Esophagus muscularis mucosa (tissue), 4 donors: ENCODE measurements around the gene GPR171. TPM values are rescaled to one million over a fixed set of nuclear protein-coding genes. Genes with fewer than 3 reads are reported as not detected.

Experiments used
- DNase-seq: peaks from one replicate; pipeline ENCODE4 v3.0.0-alpha.2; 2017; ENCODE audit errors: extremely low spot score
- H3K27ac ChIP-seq, 4 donors: fragments of 200-600 bp; sonication (generic); replicated peaks in 1 of 4; 1 replicate in 3 of 4; 2 replicates in 1 of 4; pipeline ENCODE4 v1.5.1; 2016 to 2019; ENCODE audit warnings: mild to moderate bottlenecking in 1 of 4
- H3K27me3 ChIP-seq, 4 donors: fragments of 200-600 bp; sonication (generic); one replicate each; pipeline versions ENCODE4 v1.5.1 to v1.6.0; 2016 to 2019
- H3K36me3 ChIP-seq, 4 donors: fragments of 200-600 bp; sonication (generic); one replicate each; pipeline ENCODE4 v1.5.1; 2016 to 2019
- H3K4me1 ChIP-seq, 4 donors: fragments of 200-600 bp; sonication (generic); one replicate each; pipeline ENCODE4 v1.5.1; 2016 to 2019
- H3K4me3 ChIP-seq, 4 donors: fragments of 200-600 bp; sonication (generic); 1 replicate in 2 of 4; 2 replicates in 2 of 4; pipeline ENCODE4 v1.5.1; 2016 to 2019; ENCODE audit warnings: mild to moderate bottlenecking in 4 of 4, moderate library complexity in 1 of 4
- H3K9me3 ChIP-seq, 4 donors: fragments of 200-600 bp; sonication (generic); 1 replicate in 3 of 4; 2 replicates in 1 of 4; pipeline ENCODE4 v1.5.1; 2016 to 2019
- CTCF ChIP-seq, 3 experiments: fragments of 200-600 bp in 2 of 3; fragments of 450-650 bp in 1 of 3; sonication (generic) in 2 of 3; IDR thresholded peaks; one replicate each; pipeline ENCODE4 v1.5.1; 2017 to 2019; ENCODE audit warnings: antibody characterized with exemption in 3 of 3, mild to moderate bottlenecking in 2 of 3, moderate library complexity in 1 of 3
- EP300 ChIP-seq: sonication (generic); formaldehyde crosslinking; IDR thresholded peaks from one replicate; pipeline ENCODE4 v1.6.1; 2017; ENCODE audit warnings: antibody characterized with exemption
- POLR2A ChIP-seq: fragments of 450-650 bp; IDR thresholded peaks from one replicate; pipeline ENCODE4 v1.6.1; 2017; ENCODE audit warnings: antibody characterized with exemption, moderate library complexity, mild to moderate bottlenecking, low read depth
- POLR2AphosphoS5 ChIP-seq, 2 donors: sonication (generic); formaldehyde crosslinking; IDR thresholded peaks; one replicate each; pipeline ENCODE4 v1.6.1; 2017; ENCODE audit warnings: antibody characterized with exemption in 2 of 2
- WGBS: methylation state at CpG from one replicate; pipeline ENCODE4 v1.1.5; 2018; 5-methylcytosine and 5-hydroxymethylcytosine counted together
- intact Hi-C: fragments of 100-400 bp; cut with DNase I; formaldehyde crosslinking; loops from one replicate; pipeline ENCODE4 v1.15.1; 2023
- total RNA-seq, 4 donors: library from RNA; depleted of rRNA; stranded (reverse); fragments of >200 nt; gene quantifications; one replicate each; pipeline versions ENCODE4 v1.1.0 to v1.2.1, GENCODE V29; 2016

Gene GPR171
- total RNA-seq, 4 donors from 2014 or later = 0.46 to 3.7 (median 1.3) TPM

- intact Hi-C loops = no loop called here
- H3K27me3 ChIP-seq = no peaks in the 10 kb centered on the region
Observed at GRCh38 chr3:151210676-151211381, 7.8 kb upstream of the GPR171 start.

GRCh38 chr3:151209654-151210053 is 6.6 kb upstream of the GPR171 start:
- peaks cover 0 to 4% (median 0%) of the 10 kb centered on the region in 4 donors for H3K4me1 ChIP-seq
- no peaks in the 10 kb centered on the region for H3K36me3 ChIP-seq
- TF ChIP-seq POLR2A = no peak
- TF ChIP-seq POLR2AphosphoS5 (IDR thresholded peaks at IDR 0.05) = no peak
- no peak for TF ChIP-seq EP300
- TF ChIP-seq CTCF (IDR thresholded peaks at IDR 0.05) = no peak
- H3K27me3 ChIP-seq = no peaks in the 10 kb centered on the region
- H3K27ac ChIP-seq = no peak overlapping the region
- H3K9me3 ChIP-seq = no peaks in the 10 kb centered on the region
- intact Hi-C loops = no loop called here
- 88% methylated on average over 3 of the region's 3 CpGs for WGBS
- no peak for DNase-seq
- no peak overlapping the region for H3K4me3 ChIP-seq

More at GRCh38 chr3:151210676-151211381, 7.8 kb upstream of the GPR171 start:
- H3K4me1 ChIP-seq = peaks cover 0 to 4% (median 0%) of the 10 kb centered on the region in 4 donors
- DNase-seq = no peak
- 42% methylated on average over 4 of the region's 4 CpGs for WGBS
- no peak overlapping the region for H3K27ac ChIP-seq
- TF ChIP-seq EP300 (no peak), POLR2AphosphoS5 (IDR thresholded peaks at IDR 0.05) (no peak), POLR2A (no peak), CTCF (IDR thresholded peaks at IDR 0.05) (no peak)
- no peaks in the 10 kb centered on the region for H3K36me3 ChIP-seq
- H3K9me3 ChIP-seq = no peaks in the 10 kb centered on the region
- no peak overlapping the region for H3K4me3 ChIP-seq

GRCh38 chr3:151206201-151206600 is 3.2 kb upstream of the GPR171 start:
- Histone ChIP-seq H3K4me1 (peaks cover 0 to 4% (median 0%) of the 10 kb centered on the region in 4 donors), H3K27me3 (no peaks in the 10 kb centered on the region), H3K9me3 (no peaks in the 10 kb centered on the region), H3K27ac (no peak overlapping the region), H3K4me3 (no peak overlapping the region), H3K36me3 (no peaks in the 10 kb centered on the region)
- intact Hi-C loops = no loop called here
- TF ChIP-seq EP300 = no peak
- no peak for TF ChIP-seq POLR2AphosphoS5 (IDR thresholded peaks at IDR 0.05)
- WGBS = 89% methylated on average over 3 of the region's 3 CpGs
- DNase-seq = no peak

GRCh38 chr3:151205482-151205881 is 2.5 kb upstream of the GPR171 start:
- no peak overlapping the region for H3K27ac ChIP-seq
- H3K4me3 ChIP-seq = no peak overlapping the region
- no peaks in the 10 kb centered on the region for H3K27me3 ChIP-seq
- intact Hi-C loops = no loop called here
- 92% methylated on average over 6 of the region's 6 CpGs for WGBS
- no peaks in the 10 kb centered on the region for H3K36me3 ChIP-seq
- no peak for TF ChIP-seq POLR2A
- no peak for TF ChIP-seq CTCF (IDR thresholded peaks at IDR 0.05)
- TF ChIP-seq POLR2AphosphoS5 (IDR thresholded peaks at IDR 0.05) = no peak
- no peak for TF ChIP-seq EP300
- no peaks in the 10 kb centered on the region for H3K9me3 ChIP-seq
- no peaks in the 10 kb centered on the region for H3K4me1 ChIP-seq
- DNase-seq = no peak

GRCh38 chr3:151204530-151205402 is 1.8 kb upstream of the GPR171 start:
- intact Hi-C loops = no loop called here
- TF ChIP-seq EP300 (no peak), POLR2AphosphoS5 (IDR thresholded peaks at IDR 0.05) (no peak), POLR2A (no peak), CTCF (IDR thresholded peaks at IDR 0.05) (no peak)
- H3K27me3 ChIP-seq = no peaks in the 10 kb centered on the region
- no peak for DNase-seq
- H3K4me3 ChIP-seq = no peak overlapping the region
- H3K27ac ChIP-seq = no peak overlapping the region
- H3K4me1 ChIP-seq = no peaks in the 10 kb centered on the region
- H3K9me3 ChIP-seq = no peaks in the 10 kb centered on the region
- H3K36me3 ChIP-seq = no peaks in the 10 kb centered on the region
- 76% methylated on average over 3 of the region's 3 CpGs for WGBS
